Activated CD4-positive, alpha-beta memory T cell treated with anti-CD3 and anti-CD28 coated beads for 36 hours (primary cell): ENCODE data around the gene RAMAC. TPM values are rescaled to one million over a fixed set of nuclear protein-coding genes. Genes with fewer than 3 reads are reported as not detected.
"Not testable (repeated sequence)": the region's sequence is repeated elsewhere in the genome, so short reads cannot be mapped to it uniquely, and the experiment has no call there.

Experiments used
- CTCF ChIA-PET: fragments of 350-600 bp; sonication (Branson Sonifier 250); formaldehyde crosslinking; loops from one replicate; lab custom pipeline; 2021; ENCODE audit warnings: antibody characterized with exemption, inconsistent platforms; lab: Charles Lee
- POLR2A ChIA-PET: fragments of 350-600 bp; sonication (Branson Sonifier 250); formaldehyde crosslinking; loops from one replicate; lab custom pipeline; 2021; ENCODE audit warnings: antibody characterized with exemption; lab: Charles Lee
- DNase-seq: peaks from one replicate; pipeline ENCODE4 v3.0.0-alpha.2; 2020
- H3K27ac Mint-ChIP-seq: one replicate; pipeline ENCODE4 v1.8.0; 2021; ENCODE audit warnings: mixed read lengths
- H3K27me3 Mint-ChIP-seq: one replicate; pipeline ENCODE4 v1.8.0; 2021; ENCODE audit warnings: mixed read lengths
- H3K36me3 Mint-ChIP-seq: one replicate; pipeline ENCODE4 v1.8.0; 2021; ENCODE audit warnings: mixed read lengths
- H3K4me1 Mint-ChIP-seq: one replicate; pipeline ENCODE4 v1.8.0; 2021; ENCODE audit warnings: low read depth, mixed read lengths
- H3K4me3 Mint-ChIP-seq: one replicate; pipeline ENCODE4 v1.8.0; 2021; ENCODE audit warnings: mild to moderate bottlenecking, mixed read lengths
- H3K9me3 Mint-ChIP-seq: one replicate; pipeline ENCODE4 v1.8.0; 2021; ENCODE audit warnings: mixed read lengths
- intact Hi-C: fragments of 100-400 bp; cut with micrococcal nuclease; formaldehyde crosslinking; loops from one replicate; pipeline ENCODE4 v1.15.1; 2023
- total RNA-seq, 2 experiments: library from RNA; stranded (reverse); gene quantifications; one replicate each; pipeline ENCODE4 v1.2.3, GENCODE V29; 2021

RAMAC gene
- total RNA-seq, 2 experiments from 2014 or later: 19.0 to 20.2 TPM

- DNase-seq: no peak
- Mint-ChIP-seq H3K36me3 (peaks cover 12% of the 10 kb centered on the region), H3K27ac (no peak overlapping the region), H3K4me1 (peaks cover 18% of the 10 kb centered on the region), H3K9me3 (no peaks in the 10 kb centered on the region), H3K27me3 (no peaks in the 10 kb centered on the region), H3K4me3 (no peak overlapping the region)
- ChIA-PET POLR2A (no interaction called here), CTCF (no interaction called here)
- intact Hi-C loops: no loop called here
Measured at GRCh38 chr15:83018436-83018835, 32.4 kb downstream of the RAMAC start.

- CTCF ChIA-PET: no interaction called here
- DNase-seq: no peak
- no peaks in the 10 kb centered on the region for H3K4me1 Mint-ChIP-seq
- no peak overlapping the region for H3K27ac Mint-ChIP-seq
- peaks cover 2% of the 10 kb centered on the region for H3K9me3 Mint-ChIP-seq
- no peaks in the 10 kb centered on the region for H3K27me3 Mint-ChIP-seq
- POLR2A ChIA-PET: no interaction called here
- peaks cover 36% of the 10 kb centered on the region for H3K36me3 Mint-ChIP-seq
- intact Hi-C loops: no loop called here
- H3K4me3 Mint-ChIP-seq: no peak overlapping the region
Measured at GRCh38 chr15:83030021-83030420, 44.0 kb downstream of the RAMAC start.

- POLR2A ChIA-PET, CTCF ChIA-PET, DNase-seq, H3K27ac Mint-ChIP-seq, intact Hi-C loops, H3K4me1 Mint-ChIP-seq, H3K9me3 Mint-ChIP-seq, H3K27me3 Mint-ChIP-seq, H3K4me3 Mint-ChIP-seq: not testable (repeated sequence)
- peaks cover 41% of the 10 kb centered on the region for H3K36me3 Mint-ChIP-seq
Measured at GRCh38 chr15:83031234-83031633, 45.2 kb downstream of the RAMAC start.

- CTCF ChIA-PET: no interaction called here
- POLR2A ChIA-PET: no interaction called here
- peak overlapping the region; percentile 18 for H3K27ac Mint-ChIP-seq
- intact Hi-C loops: no loop called here
- DNase-seq: no peak
- H3K9me3 Mint-ChIP-seq: peaks cover 5% of the 10 kb centered on the region
- H3K27me3 Mint-ChIP-seq: no peaks in the 10 kb centered on the region
- peaks cover 57% of the 10 kb centered on the region for H3K36me3 Mint-ChIP-seq
- peaks cover 35% of the 10 kb centered on the region for H3K4me1 Mint-ChIP-seq
- H3K4me3 Mint-ChIP-seq: no peak overlapping the region
Measured at GRCh38 chr15:83036253-83036652, 50.2 kb downstream of the RAMAC start.

GRCh38 chr15:83039206-83039605 is 53.2 kb downstream of the RAMAC start:
- ChIA-PET POLR2A (no interaction called here), CTCF (no interaction called here)
- Mint-ChIP-seq H3K36me3 (peaks cover 61% of the 10 kb centered on the region), H3K4me1 (peaks cover 35% of the 10 kb centered on the region), H3K27ac (peak overlapping the region; percentile 12), H3K27me3 (no peaks in the 10 kb centered on the region), H3K4me3 (no peak overlapping the region), H3K9me3 (peaks cover 3% of the 10 kb centered on the region)
- DNase-seq: no peak
- intact Hi-C loops: no loop called here

Other genes with a start within 250 kb of the RAMAC start
- gene FSD2, start 180.1 kb upstream of the RAMAC start, total RNA-seq: not detected
- gene WHAMM, start 176.6 kb upstream of the RAMAC start, total RNA-seq: 1 to 10 TPM; 4.2 to 5.3 TPM
- gene HOMER2, start 33.5 kb upstream of the RAMAC start, total RNA-seq: 1 to 10 TPM; 6.5 to 7.9 TPM
- gene C15orf40, start 25.4 kb downstream of the RAMAC start, total RNA-seq: 10 to 100 TPM; 21.8 to 26.3 TPM
- 10 to 100 TPM; 52.9 to 53.3 TPM for gene BTBD1, start 81.0 kb downstream of the RAMAC start, total RNA-seq
- 1 to 10 TPM; 1.9 to 2.2 TPM for gene TM6SF1, start 121.4 kb downstream of the RAMAC start, total RNA-seq
- 1 to 10 TPM; 7.1 to 8.0 TPM for gene HDGFL3, start 221.6 kb downstream of the RAMAC start, total RNA-seq